GM12801 (cell line): ENCODE data around the gene BOLA3.

ENCODE experiments used
- TF ChIP-seq, protein P1 (sequence below): IDR thresholded peaks from one replicate; pipeline ENCODE4 v1.5.1; 2011; ENCODE audit warnings: control low read depth; ENCODE audit not compliant: insufficient read length; ENCODE audit errors: extremely low read depth

The BOLA3 gene, protein sequence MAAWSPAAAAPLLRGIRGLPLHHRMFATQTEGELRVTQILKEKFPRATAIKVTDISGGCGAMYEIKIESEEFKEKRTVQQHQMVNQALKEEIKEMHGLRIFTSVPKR

DNA sequence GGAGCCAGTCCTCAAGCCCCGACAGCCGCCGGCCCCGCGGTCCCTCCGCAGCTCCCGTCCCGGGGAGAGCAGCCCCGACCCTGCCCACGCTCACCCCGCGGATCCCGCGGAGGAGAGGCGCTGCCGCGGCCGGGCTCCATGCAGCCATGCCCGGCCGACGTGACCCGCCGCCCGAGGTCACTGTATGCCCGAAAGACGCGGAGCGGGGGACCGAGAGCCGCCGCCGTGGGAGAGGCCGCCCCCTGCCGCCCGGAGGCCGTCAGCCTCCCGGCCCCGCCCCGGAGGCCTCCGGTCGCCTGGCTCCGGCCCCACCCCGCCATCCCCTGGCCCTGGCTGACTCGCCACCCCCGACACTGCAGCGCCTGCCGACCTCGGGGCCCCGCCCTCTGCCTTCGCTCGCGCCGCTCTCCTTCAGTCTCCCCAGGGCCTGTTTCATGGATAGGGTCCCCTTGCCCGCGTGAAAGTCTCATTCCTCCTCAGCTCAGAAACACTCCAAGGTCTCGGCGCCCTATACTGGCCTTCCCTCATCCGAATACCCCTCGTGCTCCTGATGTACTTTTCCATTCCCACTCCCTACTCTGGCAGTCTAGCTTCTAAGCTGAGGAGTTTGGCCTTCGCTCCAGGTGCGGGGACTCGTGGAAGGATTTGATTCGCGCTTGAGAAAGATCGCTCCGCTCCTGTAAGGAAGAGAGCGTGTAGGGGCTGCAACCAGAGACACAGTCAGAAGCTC, at the start of gene BOLA3:
Gene BOLA3 (minus strand): TSS at position 186 of the 730 bp plus-strand sequence. CDS start 38 bp downstream, at position 148.
- TF ChIP-seq, protein P1, sequence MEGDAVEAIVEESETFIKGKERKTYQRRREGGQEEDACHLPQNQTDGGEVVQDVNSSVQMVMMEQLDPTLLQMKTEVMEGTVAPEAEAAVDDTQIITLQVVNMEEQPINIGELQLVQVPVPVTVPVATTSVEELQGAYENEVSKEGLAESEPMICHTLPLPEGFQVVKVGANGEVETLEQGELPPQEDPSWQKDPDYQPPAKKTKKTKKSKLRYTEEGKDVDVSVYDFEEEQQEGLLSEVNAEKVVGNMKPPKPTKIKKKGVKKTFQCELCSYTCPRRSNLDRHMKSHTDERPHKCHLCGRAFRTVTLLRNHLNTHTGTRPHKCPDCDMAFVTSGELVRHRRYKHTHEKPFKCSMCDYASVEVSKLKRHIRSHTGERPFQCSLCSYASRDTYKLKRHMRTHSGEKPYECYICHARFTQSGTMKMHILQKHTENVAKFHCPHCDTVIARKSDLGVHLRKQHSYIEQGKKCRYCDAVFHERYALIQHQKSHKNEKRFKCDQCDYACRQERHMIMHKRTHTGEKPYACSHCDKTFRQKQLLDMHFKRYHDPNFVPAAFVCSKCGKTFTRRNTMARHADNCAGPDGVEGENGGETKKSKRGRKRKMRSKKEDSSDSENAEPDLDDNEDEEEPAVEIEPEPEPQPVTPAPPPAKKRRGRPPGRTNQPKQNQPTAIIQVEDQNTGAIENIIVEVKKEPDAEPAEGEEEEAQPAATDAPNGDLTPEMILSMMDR, result no peak

DNA sequence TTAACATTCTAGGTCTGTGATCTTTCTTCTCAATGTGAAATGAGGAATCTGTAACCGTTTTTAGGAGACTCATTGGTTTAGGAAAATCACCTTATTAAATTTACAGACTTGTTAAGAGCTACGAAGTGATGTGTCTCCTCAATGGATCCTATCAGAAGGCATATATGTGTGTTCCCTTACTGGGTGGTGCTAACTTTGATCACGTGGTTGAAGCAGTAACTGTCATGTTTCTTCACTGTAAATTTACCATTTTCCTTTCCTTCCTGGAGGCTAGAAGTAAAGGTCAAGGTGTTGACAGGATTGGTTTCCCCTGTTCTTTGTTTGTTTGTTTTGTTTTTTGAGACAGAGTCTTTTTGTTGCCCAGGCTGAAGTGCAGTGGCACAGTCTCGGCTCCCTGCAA, 49.3 kb upstream of the BOLA3 start:
- TF ChIP-seq, protein P1, result no peak

DNA sequence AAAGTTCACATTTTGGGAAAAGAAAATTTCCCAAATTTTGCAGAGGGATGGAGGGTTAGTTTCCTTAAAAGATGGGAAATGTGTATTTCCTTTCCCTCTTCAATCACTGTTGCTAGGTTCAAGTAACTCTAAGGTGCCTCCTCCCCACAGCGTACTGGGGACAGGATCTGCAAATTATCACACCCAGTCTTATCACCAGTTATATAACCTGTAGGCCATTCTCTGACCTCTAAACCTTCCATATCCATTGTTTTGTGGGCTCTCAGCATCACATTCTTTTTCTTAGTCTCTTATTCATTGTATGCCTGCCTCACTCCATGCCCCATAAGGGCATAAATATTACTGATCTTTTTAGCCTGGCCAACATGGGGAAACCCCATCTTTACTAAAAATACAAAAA, 47.1 kb upstream of the BOLA3 start:
- TF ChIP-seq, protein P1, result no peak

DNA sequence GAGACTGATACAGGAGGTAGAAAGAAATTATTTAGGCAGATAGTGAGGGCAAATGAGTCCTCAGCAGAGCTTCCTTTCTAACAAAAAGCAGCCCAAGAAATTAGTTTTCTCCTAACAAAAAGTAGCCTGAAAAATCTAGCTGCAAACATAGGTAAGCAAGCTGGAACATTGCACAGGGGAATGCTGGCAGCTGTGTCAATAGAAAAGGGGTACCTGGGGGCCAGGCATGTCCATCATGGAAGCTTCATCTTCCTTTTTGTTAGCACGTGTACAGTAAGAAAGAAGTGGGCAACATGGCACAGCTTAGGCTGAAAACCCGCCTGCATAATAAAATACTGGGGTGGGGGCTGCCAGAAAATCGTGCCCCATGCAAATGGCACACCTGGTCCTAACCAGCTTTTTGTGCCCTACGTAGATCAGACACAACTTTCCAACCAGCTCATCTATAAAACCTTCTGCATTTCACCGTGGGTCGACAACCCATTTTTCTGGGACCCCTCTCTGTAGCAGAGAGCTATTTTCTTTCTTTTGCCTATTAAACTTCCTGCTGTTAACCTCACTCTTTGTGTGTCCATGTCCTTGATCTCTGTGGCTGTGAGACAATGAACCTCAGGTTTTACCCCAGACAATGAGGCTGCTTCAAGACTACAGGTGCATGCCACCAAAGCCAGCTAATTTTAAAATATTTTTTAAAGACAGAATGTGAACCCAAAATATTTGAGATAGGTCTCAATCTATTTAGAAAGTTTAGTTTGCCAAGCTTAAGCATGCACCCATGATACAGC, 44.1 kb upstream of the BOLA3 start:
- TF ChIP-seq, protein P1, result no peak

DNA sequence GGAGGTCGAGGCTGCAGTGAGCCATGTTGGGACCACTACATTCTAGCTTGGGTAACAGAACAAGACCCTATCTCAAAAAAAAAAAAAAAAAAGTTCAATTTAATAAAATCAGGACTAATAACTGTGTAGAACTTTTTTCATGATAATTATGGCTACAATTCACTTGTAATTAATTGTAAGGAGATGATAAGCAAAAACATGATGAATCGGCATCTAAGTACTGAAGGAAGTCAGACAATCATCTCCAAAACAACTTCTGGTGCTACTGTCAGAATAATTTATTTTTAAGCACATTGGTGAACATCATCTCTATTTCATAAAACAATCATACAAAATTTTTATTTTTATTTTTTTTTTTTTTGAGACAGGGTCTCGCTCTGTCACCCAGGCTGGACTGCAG, 41.0 kb upstream of the BOLA3 start:
- TF ChIP-seq, protein P1, result no peak

DNA sequence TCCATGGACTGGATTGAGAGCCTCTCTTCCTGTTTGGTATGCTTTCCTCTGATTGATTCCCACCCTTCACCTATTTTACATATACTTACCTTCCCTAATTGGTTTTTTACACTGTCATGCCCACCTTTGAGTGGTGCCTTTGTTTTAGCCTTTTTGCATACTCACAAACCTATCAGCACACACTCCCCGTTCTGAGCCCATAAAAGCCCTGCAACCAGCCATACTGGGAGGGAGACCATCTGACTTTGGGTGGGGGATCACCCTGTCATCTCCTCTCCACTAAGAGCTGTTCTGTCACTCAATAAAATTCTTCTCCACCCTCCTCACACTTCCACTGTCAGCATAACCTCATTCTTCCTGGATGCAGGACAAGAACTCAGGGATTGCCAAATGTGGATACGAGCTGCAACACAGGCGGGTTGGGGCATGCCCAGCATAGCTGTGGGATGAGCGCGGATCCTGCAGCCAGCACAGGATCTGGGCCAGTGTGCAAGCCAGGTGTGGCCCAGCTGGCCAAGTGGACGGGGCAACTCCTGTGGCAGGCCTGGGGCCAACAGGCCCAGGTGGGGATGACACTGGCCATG, 40.4 kb upstream of the BOLA3 start:
- TF ChIP-seq, protein P1, result no peak

DNA sequence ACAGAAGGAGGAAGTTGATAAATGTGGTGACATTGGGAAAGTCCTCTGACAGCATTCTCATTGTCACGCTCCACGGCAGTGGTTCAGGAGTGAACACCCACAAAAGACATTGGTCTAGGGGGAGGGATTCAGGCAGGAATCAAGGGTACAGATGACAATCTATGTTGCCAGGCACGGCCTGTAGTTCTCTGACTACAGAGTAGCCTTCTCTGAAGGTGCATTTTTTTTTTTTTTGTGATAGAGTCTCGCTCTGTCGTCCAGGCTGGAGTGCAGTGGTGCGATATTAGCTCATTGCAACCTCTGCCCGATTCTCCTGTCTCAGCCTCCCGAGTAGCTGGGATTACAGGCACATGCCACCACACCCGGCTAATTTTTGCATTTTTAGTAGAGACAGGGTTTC, 38.3 kb upstream of the BOLA3 start:
- TF ChIP-seq, protein P1, result no peak
